HepG2 (cell line): ENCODE results near the gene CBLN3. TPM values are rescaled to one million over a fixed set of nuclear protein-coding genes. Genes with fewer than 3 reads are reported as not detected.

Experiments
- AGO2 ChIP-seq: fragments of 200-400 bp; formaldehyde crosslinking; optimal IDR thresholded peaks from 2 replicates; pipeline ENCODE3; 2017; ENCODE audit warnings: mild to moderate bottlenecking, low read depth, low read length, moderate library complexity
- ATF7 ChIP-seq, 2 experiments: fragments of 450-650 bp in 1 of 2; sonication (generic) in 1 of 2; formaldehyde crosslinking in 1 of 2; IDR thresholded peaks; 2 replicates each; pipeline versions ENCODE4 v1.4.0 to v1.6.1; 2016 to 2020; ENCODE audit warnings: antibody characterized with exemption in 1 of 2, mild to moderate bottlenecking in 1 of 2, missing genetic modification reagents in 1 of 2
- BORCS8-MEF2B ChIP-seq: sonication (generic); formaldehyde crosslinking; IDR thresholded peaks from 2 replicates; pipeline ENCODE4 v1.8.0; 2022; ENCODE audit warnings: mild to moderate bottlenecking, missing genetic modification reagents
- EED ChIP-seq: sonication (generic); formaldehyde crosslinking; IDR thresholded peaks from 2 replicates; pipeline ENCODE4 v1.5.0; 2020; ENCODE audit warnings: mild to moderate bottlenecking, missing genetic modification reagents
- EZH2 ChIP-seq: conservative IDR thresholded peaks from 2 replicates; pipeline ENCODE4 v1.6.1; 2012; ENCODE audit warnings: mild to moderate bottlenecking, low read depth, low read length, moderate library complexity
- MIXL1 ChIP-seq: IDR thresholded peaks from 2 replicates; pipeline ENCODE4 v1.6.1; 2016
- MLX ChIP-seq: IDR thresholded peaks from 2 replicates; pipeline ENCODE4 v1.6.1; 2016
- NR2F2 ChIP-seq: IDR thresholded peaks from 2 replicates; pipeline ENCODE4 v1.6.1; 2012; ENCODE audit warnings: low read depth, inconsistent platforms, borderline replicate concordance
- SIN3B ChIP-seq: fragments of 150-350 bp; IDR thresholded peaks from 2 replicates; pipeline ENCODE4 v1.6.1; 2014; ENCODE audit warnings: low read length
- SPEN ChIP-seq: sonication (generic); formaldehyde crosslinking; IDR thresholded peaks from 2 replicates; pipeline ENCODE4 v1.5.1; 2020; ENCODE audit warnings: low read depth, mild to moderate bottlenecking, missing genetic modification reagents
- SYNCRIP ChIP-seq: fragments of 200-400 bp; formaldehyde crosslinking; IDR thresholded peaks from 2 replicates; pipeline ENCODE4 v1.6.1; 2018; ENCODE audit warnings: mild to moderate bottlenecking, low read depth, low read length; ENCODE audit not compliant: insufficient read depth
- TCF7 ChIP-seq: sonication (generic); IDR thresholded peaks from 2 replicates; pipeline ENCODE4 v1.6.1; 2016; ENCODE audit warnings: antibody characterized with exemption, low read depth
- ZBTB40 ChIP-seq, 2 experiments: fragments of 450-650 bp in 1 of 2; sonication (generic) in 1 of 2; formaldehyde crosslinking in 1 of 2; IDR thresholded peaks; 2 replicates each; pipeline versions ENCODE4 v1.6.1 to v1.8.0; 2016 to 2022; ENCODE audit warnings: antibody characterized with exemption in 1 of 2, mild to moderate bottlenecking in 1 of 2, missing genetic modification reagents in 1 of 2
- ZNF296 ChIP-seq: sonication (generic); formaldehyde crosslinking; conservative IDR thresholded peaks from 2 replicates; pipeline ENCODE4 v1.5.0; 2020; ENCODE audit warnings: mild to moderate bottlenecking, missing genetic modification reagents
- ZNF3 ChIP-seq: IDR thresholded peaks from 2 replicates; pipeline ENCODE4 v1.7.0; 2017; ENCODE audit warnings: inconsistent platforms
- ZNF572 ChIP-seq: sonication (generic); formaldehyde crosslinking; IDR thresholded peaks from 2 replicates; pipeline ENCODE4 v1.5.1; 2020; ENCODE audit warnings: mild to moderate bottlenecking, missing genetic modification reagents
- ZNF768 ChIP-seq: sonication (generic); formaldehyde crosslinking; IDR thresholded peaks from 2 replicates; pipeline ENCODE4 v1.4.0; 2020; ENCODE audit warnings: missing genetic modification reagents
- polyA plus RNA-seq, 8 experiments: library from polyadenylated mRNA; depleted of rRNA in 3 of 8; stranded (reverse) in 7 of 8; unstranded in 1 of 8; fragments of >200 nt; fragmentation: Illumina TruSeq in 4 of 8; extraction: Trizol in 4 of 8; gene quantifications; 2 replicates each; pipeline versions ENCODE4 v1.2.1 to v1.2.3, GENCODE V29; 2011 to 2016; ENCODE audit warnings: low read depth in 4 of 8, missing spikeins in 1 of 8, mixed read lengths in 1 of 8; ENCODE audit not compliant: insufficient read depth in 1 of 8
- total RNA-seq, 5 experiments: library from RNA; depleted of rRNA; stranded (reverse); fragments of >200 nt; fragmentation: Illumina TruSeq; extraction: Trizol; gene quantifications; 2 replicates each; pipeline ENCODE4 v1.2.3, GENCODE V29; 2016; ENCODE audit warnings: low read depth in 1 of 5
- TF ChIP-seq, protein P1 (sequence below): sonication (generic); formaldehyde crosslinking; conservative IDR thresholded peaks from 2 replicates; pipeline ENCODE4 v1.8.0; 2022; ENCODE audit warnings: mild to moderate bottlenecking, moderate library complexity, missing genetic modification reagents
- TF ChIP-seq, protein P2 (sequence below): sonication (generic); formaldehyde crosslinking; IDR thresholded peaks from 2 replicates; pipeline ENCODE4 v1.8.0; 2022; ENCODE audit warnings: mild to moderate bottlenecking, missing genetic modification reagents, borderline replicate concordance

Gene CBLN3
- total and polyA plus RNA-seq, 2 of the 13 experiments (the other 11 are each of a cell fraction or from before 2014, with no cell fraction given): 0.66 to 0.98 TPM

- TF ChIP-seq TCF7: no peak
- no peak for TF ChIP-seq ZNF768 (CRISPR knock-in tag)
- TF ChIP-seq ZNF572: no peak
- TF ChIP-seq ZNF3 (CRISPR knock-in tag): no peak
- no peak for TF ChIP-seq SYNCRIP
- TF ChIP-seq SPEN: no peak
- TF ChIP-seq ZNF296 (CRISPR knock-in tag): 0 out of 2 replicates have a peak, but pooled peaks have one; percentile 48
- TF ChIP-seq MLX (CRISPR knock-in tag): no peak
- TF ChIP-seq, protein P1, sequence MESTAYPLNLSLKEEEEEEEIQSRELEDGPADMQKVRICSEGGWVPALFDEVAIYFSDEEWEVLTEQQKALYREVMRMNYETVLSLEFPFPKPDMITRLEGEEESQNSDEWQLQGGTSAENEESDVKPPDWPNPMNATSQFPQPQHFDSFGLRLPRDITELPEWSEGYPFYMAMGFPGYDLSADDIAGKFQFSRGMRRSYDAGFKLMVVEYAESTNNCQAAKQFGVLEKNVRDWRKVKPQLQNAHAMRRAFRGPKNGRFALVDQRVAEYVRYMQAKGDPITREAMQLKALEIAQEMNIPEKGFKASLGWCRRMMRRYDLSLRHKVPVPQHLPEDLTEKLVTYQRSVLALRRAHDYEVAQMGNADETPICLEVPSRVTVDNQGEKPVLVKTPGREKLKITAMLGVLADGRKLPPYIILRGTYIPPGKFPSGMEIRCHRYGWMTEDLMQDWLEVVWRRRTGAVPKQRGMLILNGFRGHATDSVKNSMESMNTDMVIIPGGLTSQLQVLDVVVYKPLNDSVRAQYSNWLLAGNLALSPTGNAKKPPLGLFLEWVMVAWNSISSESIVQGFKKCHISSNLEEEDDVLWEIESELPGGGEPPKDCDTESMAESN (CRISPR knock-in tag): no peak
- no peak for TF ChIP-seq SIN3B
- TF ChIP-seq AGO2: no peak
- TF ChIP-seq, protein P2, sequence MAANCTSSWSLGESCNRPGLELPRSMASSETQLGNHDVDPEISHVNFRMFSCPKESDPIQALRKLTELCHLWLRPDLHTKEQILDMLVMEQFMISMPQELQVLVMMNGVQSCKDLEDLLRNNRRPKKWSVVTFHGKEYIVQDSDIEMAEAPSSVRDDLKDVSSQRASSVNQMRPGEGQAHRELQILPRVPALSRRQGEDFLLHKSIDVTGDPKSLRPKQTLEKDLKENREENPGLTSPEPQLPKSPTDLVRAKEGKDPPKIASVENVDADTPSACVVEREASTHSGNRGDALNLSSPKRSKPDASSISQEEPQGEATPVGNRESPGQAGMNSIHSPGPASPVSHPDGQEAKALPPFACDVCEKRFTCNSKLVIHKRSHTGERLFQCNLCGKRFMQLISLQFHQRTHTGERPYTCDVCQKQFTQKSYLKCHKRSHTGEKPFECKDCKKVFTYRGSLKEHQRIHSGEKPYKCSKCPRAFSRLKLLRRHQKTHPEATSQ (CRISPR knock-in tag): no peak
- no peak for TF ChIP-seq ATF7 (IDR thresholded peaks at IDR 0.05)
- TF ChIP-seq ATF7 (CRISPR knock-in tag; IDR thresholded peaks at IDR 0.05): no peak
- no peak for TF ChIP-seq EZH2
- 0 out of 2 replicates have a peak, but pooled peaks have one; percentile 58 for TF ChIP-seq EED
- no peak for TF ChIP-seq NR2F2
- TF ChIP-seq ZBTB40 (IDR thresholded peaks at IDR 0.05): no peak
- TF ChIP-seq ZBTB40 (CRISPR knock-in tag; IDR thresholded peaks at IDR 0.05): 0 out of 2 replicates have a peak, but pooled peaks have one; percentile 20
- TF ChIP-seq MIXL1 (CRISPR knock-in tag): 0 out of 2 replicates have a peak, but pooled peaks have one; percentile 12
- no peak for TF ChIP-seq BORCS8-MEF2B
These were observed 6.5 kb upstream of the CBLN3 start (continued) for GRCh38 chr14:24435998-24436354.
